ENCODE data around the gene CBX1. TPM values are rescaled to one million over a fixed set of nuclear protein-coding genes. Genes with fewer than 3 reads are reported as not detected.

The CBX1 gene
- total and polyA plus RNA-seq, 7 experiments from 2014 or later = 16.4 to 56.7 (median 26.1) TPM

DNA sequence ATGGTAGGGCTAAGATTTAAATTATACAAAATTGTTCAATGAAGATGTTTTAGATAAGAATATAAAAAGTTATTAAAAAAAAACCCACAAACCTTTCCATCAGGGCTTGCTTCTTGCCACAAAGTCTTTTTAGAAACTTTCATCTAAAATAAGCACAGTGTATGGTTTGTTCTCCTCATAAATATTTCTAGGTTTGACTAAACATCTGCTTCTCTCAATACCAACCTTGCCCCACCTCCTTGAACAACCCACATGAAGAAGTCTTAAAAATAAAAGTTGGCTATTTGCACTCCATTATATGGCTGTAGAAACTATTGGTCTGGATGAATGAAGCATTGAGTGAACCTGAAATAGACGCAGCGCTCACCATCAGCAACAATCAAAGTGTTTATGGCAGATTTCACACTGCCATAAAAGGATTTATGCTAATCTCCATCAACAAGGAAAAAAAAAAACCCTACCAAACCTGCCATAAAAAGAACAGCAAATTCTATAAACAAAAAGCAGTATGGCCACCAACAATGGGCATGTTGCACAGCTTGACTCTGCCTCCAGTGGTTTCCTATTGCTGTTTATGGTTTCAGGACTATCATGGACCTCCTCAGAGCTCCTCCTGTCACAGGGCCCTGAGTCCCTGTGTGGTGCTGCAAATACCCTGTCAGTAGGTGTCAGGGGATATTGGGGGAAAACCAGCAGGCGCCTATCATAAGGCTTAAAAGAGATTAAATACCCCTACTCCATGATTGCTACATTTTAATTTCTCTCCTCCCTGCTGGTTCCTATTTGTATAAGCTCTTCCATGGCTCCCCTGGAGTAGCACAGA lies 43.9 kb upstream of the CBX1 start:
- intact Hi-C loops (cut with micrococcal nuclease) = no loop called here
- ATAC-seq (no peak), DNase-seq (no peak)
- Mint-ChIP-seq H3K27me3 (no peaks in the 10 kb centered on the region), H3K27ac (peak overlapping the region in 6 of 9 donors; percentile 25 to 67 (median 60)), H3K9me3 (no peaks in the 10 kb centered on the region), H3K36me3 (peaks cover 4 to 18% (median 14%) of the 10 kb centered on the region in 5 donors), H3K4me3 (no peak overlapping the region), H3K4me1 (peaks cover 6 to 29% (median 11%) of the 10 kb centered on the region in 7 donors)
- ChIA-PET POLR2A (no interaction called here), CTCF (interaction anchor here (0.6 kb wide), 1 partner anchor 50 kb away, joined by 3 read pairs; no protein-coding TSS in a partner anchor)
- H3K36me3 ChIP-seq (ENCODE audit: control insufficient read depth in 2 of 3, insufficient read depth in 3 of 3, low read length in 3 of 3) = peaks cover 0 to 65% (median 4%) of the 10 kb centered on the region in 3 experiments
- H3K4me3 ChIP-seq (ENCODE audit: low read length) = no peak overlapping the region
- H3K27ac ChIP-seq (ENCODE audit: low read depth, low read length) = no peak overlapping the region
- H3K27me3 ChIP-seq (ENCODE audit: control insufficient read depth in 2 of 2, insufficient read depth in 2 of 2, low read length in 2 of 2) = no peaks in the 10 kb centered on the region
- H3K4me1 ChIP-seq (ENCODE audit: control insufficient read depth in 2 of 2, insufficient read depth in 2 of 2, low read length in 2 of 2) = no peaks in the 10 kb centered on the region
- no peaks in the 10 kb centered on the region for H3K9me3 ChIP-seq (ENCODE audit: control insufficient read depth in 2 of 3, low read length in 3 of 3)

DNA sequence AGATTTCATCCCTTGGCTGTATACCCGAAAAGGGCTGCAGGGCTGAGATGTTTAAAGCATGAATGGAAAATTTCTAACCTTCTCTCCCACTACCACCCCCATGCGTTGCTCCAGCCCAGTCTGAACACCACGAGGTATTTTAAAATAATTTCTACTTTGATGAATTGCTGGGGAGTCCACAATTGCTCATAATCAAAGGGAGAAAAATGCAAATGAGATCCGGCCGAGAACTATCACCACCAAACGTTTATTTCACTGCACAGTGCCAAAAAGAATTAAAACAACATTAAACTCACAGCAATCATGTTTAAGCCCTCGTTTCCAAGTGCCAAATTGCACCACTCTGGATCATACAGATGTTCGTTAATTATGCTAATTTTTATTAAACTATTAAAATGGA lies 43.0 kb upstream of the CBX1 start:
- no peak for ATAC-seq
- Mint-ChIP-seq H3K4me1 (peaks cover 6 to 32% (median 17%) of the 10 kb centered on the region in 7 donors), H3K4me3 (no peak overlapping the region), H3K27me3 (no peaks in the 10 kb centered on the region), H3K9me3 (no peaks in the 10 kb centered on the region), H3K27ac (peak overlapping the region in 3 of 9 donors; percentile 25 to 32 (median 29)), H3K36me3 (peaks cover 9 to 23% (median 20%) of the 10 kb centered on the region in 5 donors)
- DNase-seq = no peak
- ChIA-PET CTCF (no interaction called here), POLR2A (no interaction called here)
- Histone ChIP-seq H3K4me3 (ENCODE audit: low read length) (no peak overlapping the region), H3K9me3 (ENCODE audit: control insufficient read depth in 2 of 3, low read length in 3 of 3) (no peaks in the 10 kb centered on the region), H3K4me1 (ENCODE audit: control insufficient read depth in 2 of 2, insufficient read depth in 2 of 2, low read length in 2 of 2) (no peaks in the 10 kb centered on the region), H3K27me3 (ENCODE audit: control insufficient read depth in 2 of 2, insufficient read depth in 2 of 2, low read length in 2 of 2) (no peaks in the 10 kb centered on the region), H3K36me3 (ENCODE audit: control insufficient read depth in 2 of 3, insufficient read depth in 3 of 3, low read length in 3 of 3) (peaks cover 0 to 59% (median 4%) of the 10 kb centered on the region in 3 experiments), H3K27ac (ENCODE audit: low read depth, low read length) (no peak overlapping the region)
- intact Hi-C loops (cut with micrococcal nuclease) = no loop called here

DNA sequence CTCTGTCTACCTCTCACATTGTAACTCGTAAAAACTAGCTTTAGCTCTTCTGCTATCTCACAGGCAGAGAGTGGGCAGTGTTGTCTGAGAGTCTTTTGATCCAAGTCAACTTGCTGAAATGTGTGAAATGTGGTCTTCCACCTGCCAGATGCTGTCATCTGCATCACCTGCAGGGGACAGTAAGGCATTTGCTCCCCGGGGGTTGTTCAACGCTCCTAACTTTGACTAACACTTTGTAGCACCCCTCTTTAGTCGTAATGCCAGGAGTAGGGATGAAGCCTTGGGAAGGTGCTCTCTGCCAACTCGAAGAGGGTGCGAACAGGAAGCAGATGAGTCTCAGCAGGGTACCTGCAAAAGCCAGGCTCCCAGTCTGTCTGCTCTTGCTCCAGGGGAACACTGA lies 42.4 kb upstream of the CBX1 start:
- no peak overlapping the region for H3K4me3 ChIP-seq (ENCODE audit: low read length)
- H3K27me3 ChIP-seq (ENCODE audit: control insufficient read depth in 2 of 2, insufficient read depth in 2 of 2, low read length in 2 of 2) = no peaks in the 10 kb centered on the region
- ATAC-seq = no peak
- DNase-seq = no peak
- CTCF ChIA-PET = interaction anchor here (1.5 kb wide), 1 partner anchor 64 kb away, joined by 5 read pairs; no protein-coding TSS in a partner anchor
- Mint-ChIP-seq H3K4me1 (peaks cover 6 to 27% (median 17%) of the 10 kb centered on the region in 7 donors), H3K36me3 (peaks cover 9 to 23% (median 20%) of the 10 kb centered on the region in 5 donors), H3K4me3 (no peak overlapping the region), H3K27ac (peak overlapping the region in 3 of 9 donors; percentile 25 to 68 (median 33)), H3K27me3 (no peaks in the 10 kb centered on the region), H3K9me3 (no peaks in the 10 kb centered on the region)
- POLR2A ChIA-PET = no interaction called here
- H3K36me3 ChIP-seq (ENCODE audit: control insufficient read depth in 2 of 3, insufficient read depth in 3 of 3, low read length in 3 of 3) = peaks cover 0 to 53% (median 4%) of the 10 kb centered on the region in 3 experiments
- no peaks in the 10 kb centered on the region for H3K4me1 ChIP-seq (ENCODE audit: control insufficient read depth in 2 of 2, insufficient read depth in 2 of 2, low read length in 2 of 2)
- intact Hi-C loops (cut with micrococcal nuclease) = no loop called here
- no peaks in the 10 kb centered on the region for H3K9me3 ChIP-seq (ENCODE audit: control insufficient read depth in 2 of 3, low read length in 3 of 3)
- H3K27ac ChIP-seq (ENCODE audit: low read depth, low read length) = no peak overlapping the region

DNA sequence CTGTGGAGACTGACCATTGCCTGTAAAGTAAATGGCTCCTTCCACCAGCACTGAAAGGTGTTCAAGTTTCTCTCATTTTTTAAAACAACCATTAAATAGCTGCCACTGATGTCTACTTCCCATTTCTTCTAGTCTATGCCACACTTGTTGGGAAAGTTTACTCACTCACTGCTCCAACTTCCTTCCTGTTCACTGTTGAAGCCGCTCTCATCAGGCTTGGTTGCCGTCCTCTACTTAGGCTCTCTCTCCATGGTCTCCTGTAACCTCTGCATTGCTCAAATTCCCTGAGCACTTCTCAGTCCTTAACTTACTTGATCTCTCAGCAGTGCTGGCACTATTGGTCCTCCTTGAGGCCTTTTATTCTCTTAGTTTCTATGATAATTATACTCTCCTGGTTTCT lies 38.7 kb upstream of the CBX1 start:
- peak; percentile 57 for ATAC-seq
- H3K36me3 Mint-ChIP-seq = peaks cover 10 to 27% (median 18%) of the 10 kb centered on the region in 5 donors
- H3K4me1 ChIP-seq (ENCODE audit: control insufficient read depth in 2 of 2, insufficient read depth in 2 of 2, low read length in 2 of 2) = no peaks in the 10 kb centered on the region
- DNase-seq = no peak
- H3K4me1 Mint-ChIP-seq = peaks cover 5 to 17% (median 15%) of the 10 kb centered on the region in 7 donors
- no peaks in the 10 kb centered on the region for H3K9me3 Mint-ChIP-seq
- intact Hi-C loops (cut with micrococcal nuclease) = no loop called here
- H3K27ac Mint-ChIP-seq = peak overlapping the region; percentile 11 to 83 (median 60)
- H3K36me3 ChIP-seq (ENCODE audit: control insufficient read depth in 2 of 3, insufficient read depth in 3 of 3, low read length in 3 of 3) = peaks cover 0 to 43% (median 0%) of the 10 kb centered on the region in 3 experiments
- H3K4me3 Mint-ChIP-seq = no peak overlapping the region
- no peaks in the 10 kb centered on the region for H3K27me3 Mint-ChIP-seq
- H3K4me3 ChIP-seq (ENCODE audit: low read length) = no peak overlapping the region
- H3K27ac ChIP-seq (ENCODE audit: low read depth, low read length) = no peak overlapping the region
- H3K27me3 ChIP-seq (ENCODE audit: control insufficient read depth in 2 of 2, insufficient read depth in 2 of 2, low read length in 2 of 2) = no peaks in the 10 kb centered on the region
- H3K9me3 ChIP-seq (ENCODE audit: control insufficient read depth in 2 of 3, low read length in 3 of 3) = no peaks in the 10 kb centered on the region
- ChIA-PET CTCF (no interaction called here), POLR2A (no interaction called here)

DNA sequence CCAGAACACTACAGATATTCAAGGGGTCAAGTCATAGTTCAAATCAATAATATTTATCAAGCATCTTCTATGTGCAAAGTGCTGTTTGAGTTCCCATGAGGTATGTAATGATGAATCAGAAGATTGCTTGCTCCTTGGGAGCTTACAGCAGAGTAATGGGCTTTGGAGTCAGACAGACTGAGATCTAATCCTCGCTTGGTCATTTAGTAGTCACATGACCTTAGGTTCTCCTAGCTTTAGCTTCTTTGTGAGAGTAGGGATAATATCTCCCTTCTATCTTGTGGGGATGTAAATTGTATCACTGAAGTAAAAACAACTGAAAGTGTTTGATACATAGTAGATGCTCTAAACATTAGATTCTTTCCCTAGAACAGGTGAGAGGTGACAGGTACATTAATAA lies 36.4 kb upstream of the CBX1 start:
- no peak overlapping the region for H3K4me3 ChIP-seq (ENCODE audit: low read length)
- Mint-ChIP-seq H3K9me3 (no peaks in the 10 kb centered on the region), H3K27ac (peak overlapping the region in 6 of 9 donors; percentile 5 to 80 (median 50)), H3K27me3 (no peaks in the 10 kb centered on the region), H3K4me1 (peaks cover 5 to 17% (median 15%) of the 10 kb centered on the region in 7 donors), H3K4me3 (no peak overlapping the region), H3K36me3 (peaks cover 10 to 27% (median 22%) of the 10 kb centered on the region in 5 donors)
- DNase-seq (no peak), ATAC-seq (no peak)
- no peaks in the 10 kb centered on the region for H3K27me3 ChIP-seq (ENCODE audit: control insufficient read depth in 2 of 2, insufficient read depth in 2 of 2, low read length in 2 of 2)
- no peak overlapping the region for H3K27ac ChIP-seq (ENCODE audit: low read depth, low read length)
- no peaks in the 10 kb centered on the region for H3K9me3 ChIP-seq (ENCODE audit: control insufficient read depth in 2 of 3, low read length in 3 of 3)
- intact Hi-C loops (cut with micrococcal nuclease) = no loop called here
- CTCF ChIA-PET = interaction anchor here (0.5 to 1.2 kb wide), 3 partner anchors 57 to 181 kb away, joined by 4 to 5 read pairs (median 4); no protein-coding TSS in a partner anchor
- no peaks in the 10 kb centered on the region for H3K4me1 ChIP-seq (ENCODE audit: control insufficient read depth in 2 of 2, insufficient read depth in 2 of 2, low read length in 2 of 2)
- peaks cover 0 to 38% (median 0%) of the 10 kb centered on the region in 3 experiments for H3K36me3 ChIP-seq (ENCODE audit: control insufficient read depth in 2 of 3, insufficient read depth in 3 of 3, low read length in 3 of 3)
- POLR2A ChIA-PET = no interaction called here

DNA sequence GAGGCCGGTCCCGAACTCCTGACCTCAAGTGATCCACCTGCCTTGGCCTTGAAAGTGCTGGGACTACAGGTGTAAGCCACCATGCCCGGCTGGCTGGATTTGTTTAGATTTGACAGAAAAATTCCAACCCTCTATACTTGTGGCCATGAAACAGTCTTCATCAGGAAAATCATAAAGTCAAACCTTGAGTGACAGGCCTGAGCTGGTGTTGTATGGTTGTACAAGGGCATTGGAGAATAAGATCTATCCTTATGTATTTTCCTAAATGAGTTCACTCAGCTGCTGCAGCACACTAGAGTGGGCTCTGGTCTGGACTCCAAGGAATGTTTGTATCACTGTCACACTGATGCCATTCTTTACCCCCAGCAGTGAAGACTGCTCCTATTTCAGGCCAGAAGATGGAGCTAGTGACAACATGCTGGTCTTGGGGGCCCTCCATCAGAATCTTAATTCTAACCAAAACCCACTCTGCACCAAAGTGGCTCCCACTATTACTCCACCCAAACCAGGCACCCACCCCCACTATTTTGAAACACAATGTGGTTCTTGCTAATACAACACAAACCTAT lies 33.7 kb upstream of the CBX1 start:
- Mint-ChIP-seq H3K9me3 (peaks cover 0 to 1% (median 0%) of the 10 kb centered on the region in 11 donors), H3K27me3 (no peaks in the 10 kb centered on the region), H3K4me3 (no peak overlapping the region), H3K4me1 (peaks cover 0 to 8% (median 7%) of the 10 kb centered on the region in 7 donors), H3K27ac (peak overlapping the region in 4 of 9 donors; percentile 31 to 62 (median 46)), H3K36me3 (peaks cover 8 to 18% (median 14%) of the 10 kb centered on the region in 5 donors)
- DNase-seq (no peak), ATAC-seq (no peak)
- H3K9me3 ChIP-seq (ENCODE audit: control insufficient read depth in 2 of 3, low read length in 3 of 3) = no peaks in the 10 kb centered on the region
- POLR2A ChIA-PET = no interaction called here
- intact Hi-C loops (cut with micrococcal nuclease) = loop anchor here in 1 of 2 donors (1.0 to 5.0 kb wide), 2 partner anchors 158 to 483 kb away; no protein-coding TSS in a partner anchor
- CTCF ChIA-PET = interaction anchor here (7.2 kb wide), 1 partner anchor 53 kb away, joined by 64 read pairs; no protein-coding TSS in a partner anchor
- H3K27ac ChIP-seq (ENCODE audit: low read depth, low read length) = no peak overlapping the region
- no peaks in the 10 kb centered on the region for H3K27me3 ChIP-seq (ENCODE audit: control insufficient read depth in 2 of 2, insufficient read depth in 2 of 2, low read length in 2 of 2)
- peaks cover 0 to 31% (median 0%) of the 10 kb centered on the region in 3 experiments for H3K36me3 ChIP-seq (ENCODE audit: control insufficient read depth in 2 of 3, insufficient read depth in 3 of 3, low read length in 3 of 3)
- no peaks in the 10 kb centered on the region for H3K4me1 ChIP-seq (ENCODE audit: control insufficient read depth in 2 of 2, insufficient read depth in 2 of 2, low read length in 2 of 2)
- no peak overlapping the region for H3K4me3 ChIP-seq (ENCODE audit: low read length)

Measured in naive thymus-derived CD4-positive, alpha-beta T cell (primary cell).